Right lobe of liver (tissue), 6 donors: ENCODE data around the gene TM9SF4. TPM values are rescaled to one million over a fixed set of nuclear protein-coding genes. Genes with fewer than 3 reads are reported as not detected.

Source experiments
- ATAC-seq, 4 donors: fragments of 200-7000 bp; cut with Tn5 transposase; one replicate each; pipeline ENCODE4 v1.9.1; 2020; ENCODE audit warnings: mild to moderate bottlenecking in 4 of 4, moderate library complexity in 4 of 4
- DNase-seq, 3 donors: peaks; one replicate each; pipeline ENCODE4 v3.0.0-alpha.2; 2020
- H3K27ac ChIP-seq, 3 donors: fragments of 200-600 bp; one replicate each; pipeline ENCODE4 v1.8.0; 2022
- H3K27me3 ChIP-seq, 2 donors: fragments of 200-600 bp; one replicate each; pipeline ENCODE4 v1.8.0; 2022
- H3K36me3 ChIP-seq, 4 donors: fragments of 200-600 bp; sonication (generic) in 1 of 4; one replicate each; pipeline versions ENCODE4 v1.5.1 to v1.8.0; 2017 to 2022; ENCODE audit warnings: control low read depth in 1 of 4
- H3K4me1 ChIP-seq, 4 donors: fragments of 200-600 bp; sonication (generic) in 1 of 4; one replicate each; pipeline versions ENCODE4 v1.5.1 to v1.8.0; 2017 to 2022; ENCODE audit warnings: control low read depth in 1 of 4
- H3K4me3 ChIP-seq, 3 donors: fragments of 200-600 bp; one replicate each; pipeline ENCODE4 v1.8.0; 2022
- H3K9me3 ChIP-seq, 4 donors: fragments of 200-600 bp; sonication (generic) in 1 of 4; one replicate each; pipeline versions ENCODE4 v1.5.1 to v1.8.0; 2017 to 2022; ENCODE audit warnings: control low read depth in 1 of 4
- POLR2A ChIP-seq: fragments of 450-650 bp; IDR thresholded peaks from one replicate; pipeline ENCODE4 v1.6.1; 2017; ENCODE audit warnings: antibody characterized with exemption, mild to moderate bottlenecking
- WGBS: methylation state at CpG from one replicate; pipeline ENCODE4 v1.1.6; 2018; ENCODE audit warnings: low coverage, low lambda C conversion rate; ENCODE audit not compliant: insufficient coverage; ENCODE audit errors: missing lambda C conversion rate; 5-methylcytosine and 5-hydroxymethylcytosine counted together
- intact Hi-C, 2 donors: fragments of 100-400 bp; cut with DNase I; formaldehyde crosslinking; loops; one replicate each; pipeline versions ENCODE4 v1.11.2 to v1.14.1; 2022
- total RNA-seq, 6 experiments: library from RNA; depleted of rRNA in 2 of 6; stranded (reverse); fragments of >200 nt in 2 of 6; fragmentation: NEBNext Ultra II Directional in 3 of 6; extraction: Animal tissue kit (Norgen Biotek cat#: 25700) in 3 of 6; gene quantifications; one replicate each; pipeline versions ENCODE4 v1.1.0 to v1.2.4, GENCODE V29; 2016 to 2023
- TF ChIP-seq, protein P1 (sequence below), 4 donors: fragments of 200-600 bp in 3 of 4; fragments of 450-650 bp in 1 of 4; IDR thresholded peaks; one replicate each; pipeline versions ENCODE4 v1.5.1 to v1.8.0; 2016 to 2022; ENCODE audit warnings: antibody characterized with exemption in 4 of 4, mild to moderate bottlenecking in 2 of 4
- donor health status: DM: no; HTN: yes; CAD: no.
- donor health status: DM: no; HTN: no; CAD: no.
- donor health status: DM: no; HTN: no; CAD: no.
- donor health status: DM: no; HTN: yes; CAD: no.
- donor health status: DM: no; HTN: yes; CAD: no.

Gene TM9SF4
- total RNA-seq, 6 experiments from 2014 or later, result 26.9 to 33.9 (median 30.5) TPM

- no peaks in the 10 kb centered on the region for H3K4me1 ChIP-seq
- ATAC-seq (no peak), DNase-seq (no peak)
- H3K9me3 ChIP-seq, result no peaks in the 10 kb centered on the region
- TF ChIP-seq, protein P1, sequence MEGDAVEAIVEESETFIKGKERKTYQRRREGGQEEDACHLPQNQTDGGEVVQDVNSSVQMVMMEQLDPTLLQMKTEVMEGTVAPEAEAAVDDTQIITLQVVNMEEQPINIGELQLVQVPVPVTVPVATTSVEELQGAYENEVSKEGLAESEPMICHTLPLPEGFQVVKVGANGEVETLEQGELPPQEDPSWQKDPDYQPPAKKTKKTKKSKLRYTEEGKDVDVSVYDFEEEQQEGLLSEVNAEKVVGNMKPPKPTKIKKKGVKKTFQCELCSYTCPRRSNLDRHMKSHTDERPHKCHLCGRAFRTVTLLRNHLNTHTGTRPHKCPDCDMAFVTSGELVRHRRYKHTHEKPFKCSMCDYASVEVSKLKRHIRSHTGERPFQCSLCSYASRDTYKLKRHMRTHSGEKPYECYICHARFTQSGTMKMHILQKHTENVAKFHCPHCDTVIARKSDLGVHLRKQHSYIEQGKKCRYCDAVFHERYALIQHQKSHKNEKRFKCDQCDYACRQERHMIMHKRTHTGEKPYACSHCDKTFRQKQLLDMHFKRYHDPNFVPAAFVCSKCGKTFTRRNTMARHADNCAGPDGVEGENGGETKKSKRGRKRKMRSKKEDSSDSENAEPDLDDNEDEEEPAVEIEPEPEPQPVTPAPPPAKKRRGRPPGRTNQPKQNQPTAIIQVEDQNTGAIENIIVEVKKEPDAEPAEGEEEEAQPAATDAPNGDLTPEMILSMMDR (IDR thresholded peaks at IDR 0.05), result no peak
- WGBS, result 96% methylated on average over 9 of the region's 15 CpGs
- no peak overlapping the region for H3K4me3 ChIP-seq
- no peaks in the 10 kb centered on the region for H3K27me3 ChIP-seq
- H3K27ac ChIP-seq, result no peak overlapping the region
- intact Hi-C loops, result no loop called here
- H3K36me3 ChIP-seq, result peaks cover 3 to 90% (median 45%) of the 10 kb centered on the region in 4 donors
These were observed 33.5 kb downstream of the TM9SF4 start for GRCh38 chr20:32142991-32143390.

- 100% methylated on average over 3 of the region's 8 CpGs for WGBS
- Histone ChIP-seq H3K4me3 (no peak overlapping the region), H3K27ac (no peak overlapping the region), H3K4me1 (no peaks in the 10 kb centered on the region), H3K36me3 (peaks cover 3 to 86% (median 42%) of the 10 kb centered on the region in 4 donors), H3K27me3 (no peaks in the 10 kb centered on the region), H3K9me3 (no peaks in the 10 kb centered on the region)
- intact Hi-C loops, result no loop called here
- no peak for TF ChIP-seq POLR2A
- TF ChIP-seq, protein P1 (IDR thresholded peaks at IDR 0.05), result no peak
- ATAC-seq, result no peak
- no peak for DNase-seq
These were observed 35.6 kb downstream of the TM9SF4 start for GRCh38 chr20:32144898-32145662.

- intact Hi-C loops, result loop anchor here in 1 of 2 donors (10.0 kb wide), 1 partner anchor 75 kb away; no protein-coding TSS in a partner anchor
These were observed 40.2 kb downstream of the TM9SF4 start for GRCh38 chr20:32149566-32150170.

GRCh38 chr20:32150291-32150848 is 40.9 kb downstream of the TM9SF4 start:
- TF ChIP-seq, protein P1 (IDR thresholded peaks at IDR 0.05), result no peak
- no peak for TF ChIP-seq POLR2A
- Histone ChIP-seq H3K4me1 (peaks cover 0 to 7% (median 4%) of the 10 kb centered on the region in 4 donors), H3K4me3 (no peak overlapping the region), H3K9me3 (no peaks in the 10 kb centered on the region), H3K27me3 (no peaks in the 10 kb centered on the region), H3K36me3 (peaks cover 0 to 73% (median 15%) of the 10 kb centered on the region in 4 donors), H3K27ac (no peak overlapping the region)
- no peak for ATAC-seq
- no CpG with 5 or more reads among the region's 10 CpGs for WGBS
- intact Hi-C loops, result loop anchor here in 1 of 2 donors (10.0 kb wide), 1 partner anchor 74 kb away; no protein-coding TSS in a partner anchor
- DNase-seq, result peak in 1 of 3 donors; percentile 42

More at GRCh38 chr20:32149566-32150170, 40.2 kb downstream of the TM9SF4 start:
- Histone ChIP-seq H3K27me3 (no peaks in the 10 kb centered on the region), H3K27ac (no peak overlapping the region), H3K4me3 (no peak overlapping the region), H3K4me1 (peaks cover 0 to 1% (median under 1%) of the 10 kb centered on the region in 4 donors), H3K9me3 (no peaks in the 10 kb centered on the region), H3K36me3 (peaks cover 0 to 80% (median 21%) of the 10 kb centered on the region in 4 donors)
- no peak for TF ChIP-seq POLR2A
- TF ChIP-seq, protein P1 (IDR thresholded peaks at IDR 0.05), result no peak
- WGBS, result 91% methylated on average over 4 of the region's 8 CpGs
- no peak for ATAC-seq
- peak in 1 of 3 donors; percentile 45 for DNase-seq
